Neutrophil (primary cell): ENCODE measurements around the gene ZCCHC4.
"Not testable (repeated sequence)": the region's sequence is repeated elsewhere in the genome, so short reads cannot be mapped to it uniquely, and the experiment has no call there.

Experiments used
- H3K27ac ChIP-seq: fragments of 200-600 bp; sonication (generic); 2 replicates; pipeline ENCODE4 v1.5.1; 2016; ENCODE audit warnings: mild to moderate bottlenecking, moderate library complexity
- H3K27me3 ChIP-seq: fragments of 200-600 bp; sonication (generic); 2 replicates; pipeline ENCODE4 v1.6.0; 2016; ENCODE audit warnings: mild to moderate bottlenecking
- H3K36me3 ChIP-seq: fragments of 200-600 bp; sonication (generic); 2 replicates; pipeline ENCODE4 v1.5.1; 2017
- H3K4me1 ChIP-seq, 2 experiments: fragments of 200-600 bp in 1 of 2; sonication (generic) in 1 of 2; 1 replicate in 1 of 2; 2 replicates in 1 of 2; pipeline versions ENCODE4 v1.5.1 to v1.6.1; 2013 to 2016; ENCODE audit warnings: low read depth in 1 of 2, low read length in 1 of 2, mild to moderate bottlenecking in 1 of 2, moderate library complexity in 1 of 2; ENCODE audit not compliant: control insufficient read depth in 1 of 2, insufficient read depth in 1 of 2
- H3K4me3 ChIP-seq, 2 experiments: fragments of 200-600 bp in 1 of 2; sonication (generic) in 1 of 2; 1 replicate in 1 of 2; 2 replicates in 1 of 2; pipeline ENCODE4 v1.5.1; 2013 to 2016; ENCODE audit warnings: low read depth in 1 of 2, low read length in 1 of 2, mild to moderate bottlenecking in 1 of 2, moderate library complexity in 1 of 2
- H3K9me3 ChIP-seq: fragments of 200-600 bp; sonication (generic); 2 replicates; pipeline ENCODE4 v1.5.1; 2016
- CTCF ChIP-seq: fragments of 200-600 bp; sonication (generic); IDR thresholded peaks from 2 replicates; pipeline ENCODE4 v1.5.1; 2016; ENCODE audit warnings: antibody characterized with exemption

ZCCHC4 gene

GRCh38 chr4:25367877-25368276 is 55.3 kb downstream of the ZCCHC4 start:
- no peaks in the 10 kb centered on the region for H3K27me3 ChIP-seq
- no peak overlapping the region for H3K4me3 ChIP-seq
- H3K27ac ChIP-seq: no peak overlapping the region
- TF ChIP-seq CTCF: no peak
- no peaks in the 10 kb centered on the region for H3K36me3 ChIP-seq
- H3K4me1 ChIP-seq: no peaks in the 10 kb centered on the region
- H3K9me3 ChIP-seq: no peaks in the 10 kb centered on the region

- no peaks in the 10 kb centered on the region for H3K36me3 ChIP-seq
- no peaks in the 10 kb centered on the region for H3K27me3 ChIP-seq
- H3K4me1 ChIP-seq: no peaks in the 10 kb centered on the region
- TF ChIP-seq CTCF: no peak
- H3K9me3 ChIP-seq: no peaks in the 10 kb centered on the region
- H3K27ac ChIP-seq: no peak overlapping the region
- no peak overlapping the region for H3K4me3 ChIP-seq
Observed at GRCh38 chr4:25368315-25368714, 55.7 kb downstream of the ZCCHC4 start.

GRCh38 chr4:25370242-25370641 is 57.7 kb downstream of the ZCCHC4 start:
- Histone ChIP-seq H3K27me3 (peaks cover 3% of the 10 kb centered on the region), H3K4me3 (no peak overlapping the region), H3K36me3 (no peaks in the 10 kb centered on the region), H3K9me3 (no peaks in the 10 kb centered on the region), H3K27ac (no peak overlapping the region), H3K4me1 (no peaks in the 10 kb centered on the region)
- no peak for TF ChIP-seq CTCF

GRCh38 chr4:25372549-25372948 is 60.0 kb downstream of the ZCCHC4 start:
- H3K9me3 ChIP-seq, H3K36me3 ChIP-seq, H3K27me3 ChIP-seq: not testable (repeated sequence)

GRCh38 chr4:25376754-25377571 is 64.4 kb downstream of the ZCCHC4 start, which contains the start of gene ANAPC4:
TSS of gene ANAPC4 (plus strand) at chr4:25377263. CDS start at chr4:25377428, 165 bp downstream.
- peaks cover 8% of the 10 kb centered on the region for H3K27me3 ChIP-seq
- peak within 1 kb of the TSS; percentile 85 to 89 for H3K4me3 ChIP-seq
- H3K36me3 ChIP-seq: peaks cover 15% of the 10 kb centered on the region
- H3K9me3 ChIP-seq: no peaks in the 10 kb centered on the region
- TF ChIP-seq CTCF: peak; percentile 43
- peak within 1 kb of the TSS; percentile 66 for H3K27ac ChIP-seq
- H3K4me1 ChIP-seq: peaks cover 20 to 22% of the 10 kb centered on the region in 2 experiments

More at GRCh38 chr4:25372549-25372948, 60.0 kb downstream of the ZCCHC4 start:
- not testable (repeated sequence) for H3K4me3 ChIP-seq, H3K27ac ChIP-seq, H3K4me1 ChIP-seq
